ENCODE measurements around the gene SOCS1. TPM values are rescaled to one million over a fixed set of nuclear protein-coding genes. Genes with fewer than 3 reads are reported as not detected.

SOCS1 gene
- total RNA-seq, 6 experiments from 2014 or later: 0.88 to 26.6 (median 10.9) TPM

Small RNAs within 50 kb of the gene (small RNA-seq; reads per million reads assigned to genes)
- gene RF00554: 0 reads per million in 2 experiments

Other genes starting within 250 kb of the SOCS1 start
- gene TNP2, start 13.1 kb upstream of the SOCS1 start, total RNA-seq: not detected
- not detected for gene PRM3, start 17.4 kb upstream of the SOCS1 start, total RNA-seq
- gene PRM2, start 20.3 kb upstream of the SOCS1 start, total RNA-seq: not detected
- not detected for gene PRM1, start 25.1 kb upstream of the SOCS1 start, total RNA-seq
- 1 to 10 TPM in 3 of 6 experiments, under 1 TPM in 3; 0.37 to 2.9 (median 1.0) TPM for gene RMI2, start 89.3 kb upstream of the SOCS1 start, total RNA-seq

Data from right lobe of liver (tissue), 5 donors.